22Rv1 (cell line): ENCODE measurements around the gene MARCO.

Experiments used
- H3K27ac ChIP-seq: fragments of 450-650 bp; 2 replicates; pipeline ENCODE4 v1.5.1; 2017
- CTCF ChIP-seq: fragments of 450-650 bp; IDR thresholded peaks from 2 replicates; pipeline ENCODE4 v1.5.1; 2017; ENCODE audit warnings: mild to moderate bottlenecking
- ZFX ChIP-seq: fragments of 450-650 bp; IDR thresholded peaks from 2 replicates; pipeline ENCODE4 v1.6.1; 2017; ENCODE audit warnings: antibody characterized with exemption, borderline replicate concordance

MARCO gene

GRCh38 chr2:119040730-119041129, 98.7 kb downstream of the MARCO start:
- H3K27ac ChIP-seq, result no peak overlapping the region
- TF ChIP-seq CTCF (no peak), ZFX (no peak)
